ENCODE results near the gene FGG.
"Not testable (repeated sequence)": the region's sequence is repeated elsewhere in the genome, so short reads cannot be mapped to it uniquely, and the experiment has no call there.

The FGG gene

DNA sequence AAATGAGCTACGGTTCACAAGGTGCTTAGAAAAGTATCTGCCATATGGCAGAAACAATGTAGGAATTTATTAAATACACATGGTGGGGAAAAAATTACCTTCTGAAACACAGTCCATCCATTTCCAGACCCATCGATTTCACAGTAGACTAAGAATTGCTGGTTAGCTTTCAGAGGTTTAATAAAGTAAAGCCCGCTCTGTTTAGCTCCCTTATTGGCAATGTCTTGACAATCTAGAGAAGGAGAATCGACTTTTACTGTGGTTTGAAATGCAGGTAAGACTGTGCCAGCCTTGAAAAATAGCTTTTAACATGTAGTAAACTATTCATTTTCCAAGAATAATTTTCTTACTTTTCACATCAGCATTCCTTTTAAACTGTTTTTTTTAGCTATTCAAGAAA is 2.9 kb downstream of the FGG start:
- no peak for DNase-seq

DNA sequence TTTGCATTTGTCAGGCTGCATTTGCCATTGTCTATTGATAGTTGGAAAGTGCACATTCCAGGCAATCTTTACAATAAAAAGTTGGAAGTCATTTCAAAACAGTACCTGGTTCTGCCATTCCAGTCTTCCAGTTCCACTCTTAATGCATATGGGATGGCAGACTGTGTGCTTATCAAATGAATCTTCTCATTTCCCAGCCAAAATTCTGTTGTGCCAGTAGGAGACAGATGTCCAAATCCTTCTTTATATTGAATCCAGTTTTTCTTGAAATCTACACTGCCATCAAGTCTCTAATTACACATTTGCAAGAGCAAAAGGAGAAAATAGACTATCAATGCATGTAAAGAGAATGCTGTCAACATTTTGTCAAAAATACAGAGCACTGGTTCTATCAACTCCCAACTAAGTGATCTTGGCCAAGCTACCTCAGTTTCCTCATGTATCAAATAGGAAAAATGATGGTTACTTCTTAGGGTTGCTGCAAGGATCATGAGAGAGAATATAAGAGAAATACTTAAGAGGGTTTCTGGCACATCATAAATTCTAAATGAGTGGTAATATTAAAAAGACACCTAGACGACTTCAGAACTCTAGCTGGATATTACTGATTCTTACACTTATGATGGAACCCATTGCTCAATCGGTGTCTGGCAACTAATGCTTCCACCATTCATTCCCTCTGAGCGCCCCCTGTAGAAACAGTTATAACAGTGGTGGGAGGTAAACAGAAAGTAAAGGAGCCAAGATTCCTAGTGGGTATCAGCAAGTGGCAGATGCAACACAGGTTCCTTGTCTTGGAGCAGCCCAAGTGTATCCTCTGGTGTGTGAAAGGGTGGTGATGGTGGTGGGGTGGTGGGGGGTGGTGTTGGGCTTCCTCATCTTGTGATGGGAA is 3.8 kb downstream of the FGG start:
- no peak for DNase-seq

DNA sequence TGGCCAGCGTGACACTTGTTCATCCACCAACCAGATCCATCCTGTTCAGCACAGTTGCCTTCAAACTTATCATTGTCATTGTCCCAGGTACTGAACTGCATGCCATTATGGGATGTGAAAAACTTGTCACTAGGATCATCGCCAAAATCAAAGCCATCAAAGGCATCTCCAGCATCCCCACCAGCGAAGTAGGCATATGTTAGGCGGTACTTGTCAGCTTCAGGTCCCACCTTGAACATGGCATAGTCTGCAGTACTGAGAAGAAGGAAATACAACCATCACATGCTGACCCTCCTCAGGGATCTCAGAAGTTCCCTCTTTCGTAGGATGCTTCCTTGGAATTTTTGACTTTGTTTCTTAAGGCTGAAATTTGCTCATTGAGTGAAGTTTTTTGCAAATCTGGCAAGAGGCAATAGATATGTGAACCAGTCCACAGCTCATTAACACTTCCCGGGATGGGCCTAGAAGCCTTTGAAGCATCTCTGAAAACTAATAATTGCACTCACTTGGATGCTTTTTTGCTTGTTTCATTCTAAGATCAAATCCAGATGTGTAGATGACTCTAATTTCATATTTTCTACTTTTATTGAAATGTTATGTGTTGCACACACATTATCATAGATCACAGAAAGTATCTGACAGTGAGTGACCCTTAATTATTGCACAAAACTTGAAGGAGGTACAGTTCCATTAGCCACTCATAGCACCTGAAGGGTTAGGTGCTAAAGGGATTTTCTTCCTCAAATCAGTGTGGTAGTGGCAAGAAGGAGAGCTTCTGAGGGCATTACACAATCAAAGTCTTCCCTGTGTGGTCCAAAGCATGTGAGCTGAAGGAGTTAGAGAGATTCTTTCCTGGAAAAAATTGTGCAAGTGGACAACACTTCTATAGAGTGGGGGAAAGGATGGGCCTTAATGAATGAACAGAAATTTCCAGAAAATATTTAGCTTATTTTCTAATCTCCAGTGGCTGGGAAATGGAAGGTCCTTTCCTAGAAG is 5.4 kb downstream of the FGG start:
- no peak for DNase-seq

DNA sequence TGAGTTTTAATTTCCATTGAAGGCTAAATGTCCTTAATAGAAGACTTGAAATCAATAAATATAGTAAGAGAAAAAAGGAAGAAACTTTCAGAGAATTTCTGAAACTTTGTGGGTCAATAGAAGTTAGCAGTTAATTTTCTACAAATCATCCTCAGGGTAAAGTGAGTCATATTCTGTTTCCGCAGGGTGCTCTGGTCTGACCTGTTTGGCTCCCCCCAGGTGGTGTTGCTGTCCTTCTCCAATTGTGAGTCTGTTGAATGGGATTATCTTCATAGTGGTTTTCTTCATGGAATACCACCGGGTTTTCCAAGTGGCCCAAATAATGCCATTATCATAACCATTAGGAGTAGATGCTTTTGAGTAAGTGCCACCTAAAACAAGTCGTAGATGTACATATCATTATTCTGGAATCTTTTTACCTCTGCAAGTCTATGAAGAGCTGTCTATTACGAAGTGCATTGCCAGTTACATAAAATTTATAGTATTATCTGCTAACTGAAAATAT is 7.7 kb downstream of the FGG start:
- no peak for DNase-seq

DNA sequence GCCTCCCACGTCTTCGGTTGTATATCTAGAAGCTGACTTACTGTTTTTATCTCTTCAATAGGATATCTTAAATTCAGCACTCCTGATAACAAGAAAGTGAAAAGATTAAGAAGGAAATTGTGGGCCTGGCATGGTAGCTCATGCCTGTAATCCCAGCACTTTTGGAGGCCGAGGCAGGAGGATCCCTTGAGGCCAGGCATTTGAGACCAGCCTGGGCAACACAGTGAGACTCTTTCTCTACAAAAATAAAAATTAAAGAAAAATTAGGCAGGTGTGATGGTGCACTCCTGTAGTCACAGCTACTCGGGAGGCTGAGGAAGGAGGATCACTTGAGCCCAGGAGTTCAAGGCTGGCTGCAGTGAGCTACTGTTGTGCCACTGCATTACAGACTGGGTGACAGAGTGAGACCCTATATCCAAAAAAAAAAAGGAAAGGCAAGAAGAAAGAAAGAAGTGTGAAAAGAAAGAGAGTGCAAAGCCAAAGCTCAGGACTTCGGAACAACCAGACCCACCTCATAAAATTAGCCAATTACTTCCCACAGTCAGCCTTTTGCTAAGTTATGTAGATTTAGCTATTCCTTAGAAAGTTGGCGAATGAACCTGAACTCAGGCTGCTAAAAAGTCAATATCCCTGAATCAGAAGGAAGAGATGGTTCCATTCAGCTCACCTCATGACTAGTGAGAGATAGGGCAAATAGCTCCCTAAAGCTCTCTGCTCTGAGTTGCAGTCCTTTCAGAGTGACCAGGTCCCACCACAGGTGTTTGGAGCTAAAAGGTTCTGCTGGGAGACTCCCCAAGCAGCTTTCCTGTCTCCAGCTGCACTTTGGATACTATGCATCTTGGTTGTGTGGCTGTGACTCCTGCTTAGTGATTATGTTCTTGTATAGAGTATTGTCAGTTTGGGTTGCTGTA is 9.2 kb downstream of the FGG start:
- no peak for DNase-seq

DNA sequence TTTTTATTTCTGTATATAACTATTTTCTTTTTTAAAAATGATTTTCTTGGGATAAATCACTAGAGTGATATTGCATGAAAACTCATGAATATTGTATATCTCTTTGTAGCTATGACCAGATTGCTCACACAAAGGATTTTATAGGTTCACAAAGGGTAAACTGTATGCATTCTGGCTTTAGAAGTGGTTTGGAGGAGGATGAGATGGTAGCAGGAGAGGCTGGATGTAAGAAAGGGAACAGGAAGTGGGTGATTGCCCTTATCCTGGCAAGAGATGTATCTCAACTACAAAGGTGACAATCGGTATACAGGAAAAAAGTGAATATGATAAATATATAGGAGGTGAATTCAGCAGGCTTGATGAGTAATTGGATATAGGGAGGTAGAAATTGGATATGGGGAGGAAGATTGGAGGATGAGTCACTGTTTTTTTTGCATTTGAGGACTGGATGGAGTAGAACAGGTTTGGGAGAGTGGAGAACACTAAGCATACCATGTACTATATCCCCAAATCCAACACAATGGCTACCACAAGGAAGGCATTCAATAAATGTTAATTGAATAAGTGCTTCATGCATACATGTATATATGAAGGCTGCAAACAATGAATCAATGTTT is 9.9 kb downstream of the FGG start:
- DNase-seq = no peak

DNA sequence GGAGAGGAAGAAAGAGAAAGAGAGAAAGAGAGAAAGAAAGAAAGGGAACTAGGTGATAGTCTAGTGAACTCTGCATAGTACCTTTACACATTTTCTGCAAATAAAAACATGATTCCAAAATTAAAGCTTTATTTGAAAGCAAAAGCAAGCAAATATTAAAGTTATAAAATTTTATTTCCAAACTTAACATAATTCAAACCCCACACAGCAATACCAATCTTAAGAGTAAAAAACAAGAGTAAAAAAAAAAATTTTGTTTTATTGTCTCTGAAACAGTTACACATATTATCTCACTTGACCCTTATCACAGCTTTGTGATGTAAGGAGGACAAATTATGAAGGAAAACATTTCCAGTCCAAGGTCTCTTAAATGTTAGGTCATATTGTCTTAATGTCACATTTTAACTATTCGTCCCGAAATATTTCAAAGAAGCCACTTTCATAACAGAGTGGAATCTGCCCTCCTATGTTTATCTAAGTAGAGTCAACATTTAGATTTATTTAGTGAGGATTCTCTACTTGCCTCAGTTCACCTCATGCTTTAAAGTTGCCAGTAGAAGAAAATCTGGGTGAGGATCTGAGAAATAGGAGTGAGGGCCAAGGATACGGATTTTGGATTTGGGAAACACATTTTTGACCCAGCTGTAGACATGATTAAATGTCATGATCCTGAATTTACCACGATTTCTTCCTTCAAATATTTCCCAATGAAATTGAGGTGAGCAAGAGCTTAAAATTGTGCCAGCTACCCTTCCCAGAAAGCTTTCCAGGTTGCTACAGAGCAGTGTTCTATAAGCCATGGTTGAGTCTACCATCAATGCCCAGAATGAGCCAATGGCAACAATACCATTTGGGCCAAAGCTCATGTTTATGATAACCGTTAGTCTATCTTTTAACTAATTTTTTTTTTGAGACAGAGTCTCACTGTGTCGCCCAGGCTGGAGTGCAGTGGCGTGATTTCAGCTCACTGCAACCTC is 14.4 kb downstream of the FGG start:
- DNase-seq = no peak

DNA sequence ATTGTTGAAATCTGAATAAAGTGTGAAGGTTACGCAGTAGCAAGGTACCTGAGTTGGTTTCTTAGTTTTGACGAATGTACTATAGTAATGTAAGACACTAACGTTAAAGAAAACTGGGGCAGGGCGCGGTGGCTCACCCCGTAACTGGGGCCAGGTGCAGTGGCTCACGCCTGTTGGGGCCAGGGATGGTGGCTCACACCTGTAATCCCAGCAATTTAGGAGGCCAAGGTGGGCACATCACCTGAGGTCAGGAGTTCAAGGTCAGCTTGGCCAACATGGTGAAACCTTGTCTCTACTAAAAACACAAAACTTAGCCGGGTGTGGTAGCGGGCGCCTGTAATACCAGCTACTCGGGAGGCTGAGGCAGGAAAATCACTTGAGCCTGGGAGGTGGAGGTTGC is 15.2 kb downstream of the FGG start:
- not testable (repeated sequence) for DNase-seq

DNA sequence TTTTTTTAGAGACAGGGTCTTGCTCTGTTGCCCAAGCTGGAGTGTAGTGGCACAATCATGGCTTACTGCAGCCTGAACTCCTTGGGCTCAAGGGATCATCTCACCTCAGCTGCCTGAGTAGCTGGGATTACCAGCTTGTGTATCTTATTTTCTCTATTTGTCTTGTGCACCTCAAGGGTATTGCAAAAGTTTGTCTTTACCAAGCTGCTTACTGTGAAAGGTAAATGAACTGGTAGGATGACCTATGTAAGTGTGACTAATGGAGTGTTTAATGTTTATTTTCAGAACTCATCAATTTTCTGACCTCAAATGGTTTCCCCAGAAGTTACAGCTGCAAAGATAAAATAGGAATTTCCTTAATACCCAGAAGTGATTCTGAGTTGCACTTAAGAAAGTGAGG is 16.6 kb downstream of the FGG start:
- DNase-seq = no peak

DNA sequence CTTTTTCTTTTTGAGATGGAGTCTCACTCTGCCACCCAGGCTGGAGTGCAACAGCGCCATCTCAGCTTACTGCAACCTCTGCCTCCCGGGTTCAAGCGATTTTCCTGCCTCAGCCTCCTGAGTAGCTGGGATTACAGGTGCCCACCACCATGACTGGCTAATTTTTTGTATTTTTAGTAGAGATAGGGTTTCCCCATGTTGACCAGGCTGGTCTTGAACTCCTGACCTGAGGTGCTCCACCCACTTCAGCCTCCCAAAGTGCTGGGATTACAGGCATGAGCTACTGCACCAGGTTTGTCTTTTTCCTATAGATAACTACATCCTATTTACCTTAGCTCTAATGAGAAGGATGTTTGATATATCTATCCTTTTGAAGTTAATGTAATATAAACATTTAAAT is 18.1 kb downstream of the FGG start:
- DNase-seq = not testable (repeated sequence)

DNA sequence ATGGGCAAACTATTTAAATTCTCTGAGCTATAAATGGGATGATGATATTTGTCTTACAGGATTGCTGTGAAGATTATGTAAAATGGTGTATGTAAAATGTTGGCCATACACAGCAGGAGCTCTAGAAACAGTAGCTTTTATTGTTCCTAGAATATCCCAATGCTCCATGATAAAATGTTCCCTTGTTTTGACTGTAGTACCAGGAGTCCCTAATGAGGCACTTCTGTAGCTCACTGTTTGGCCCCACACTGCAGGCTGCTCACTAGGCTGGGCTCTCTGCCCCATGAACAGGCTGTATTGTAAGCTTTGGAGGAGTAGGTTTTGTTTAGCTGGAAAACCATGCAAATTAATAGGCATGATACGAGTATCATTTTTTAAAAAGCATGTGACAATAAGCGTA is 18.6 kb downstream of the FGG start:
- no peak for DNase-seq

DNA sequence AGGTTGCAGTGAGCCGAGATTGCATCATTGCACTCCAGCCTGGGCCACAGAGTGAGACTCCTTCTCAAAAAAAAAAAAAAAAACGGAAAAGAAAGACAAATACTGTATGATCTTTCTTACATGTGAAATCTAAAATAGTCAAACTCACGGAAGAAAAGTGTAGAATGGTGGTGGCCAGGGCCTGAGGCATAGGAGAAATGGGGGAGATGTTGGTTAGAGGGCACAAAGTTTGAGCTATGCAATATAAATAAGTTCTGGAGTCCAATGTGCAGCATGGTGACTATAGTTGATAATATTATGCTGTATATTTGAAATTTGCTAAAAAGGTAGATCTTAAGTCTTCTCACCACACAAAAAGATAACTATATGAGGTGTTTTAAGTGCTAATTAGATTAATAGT is 20.6 kb downstream of the FGG start:
- DNase-seq = no peak

DNA sequence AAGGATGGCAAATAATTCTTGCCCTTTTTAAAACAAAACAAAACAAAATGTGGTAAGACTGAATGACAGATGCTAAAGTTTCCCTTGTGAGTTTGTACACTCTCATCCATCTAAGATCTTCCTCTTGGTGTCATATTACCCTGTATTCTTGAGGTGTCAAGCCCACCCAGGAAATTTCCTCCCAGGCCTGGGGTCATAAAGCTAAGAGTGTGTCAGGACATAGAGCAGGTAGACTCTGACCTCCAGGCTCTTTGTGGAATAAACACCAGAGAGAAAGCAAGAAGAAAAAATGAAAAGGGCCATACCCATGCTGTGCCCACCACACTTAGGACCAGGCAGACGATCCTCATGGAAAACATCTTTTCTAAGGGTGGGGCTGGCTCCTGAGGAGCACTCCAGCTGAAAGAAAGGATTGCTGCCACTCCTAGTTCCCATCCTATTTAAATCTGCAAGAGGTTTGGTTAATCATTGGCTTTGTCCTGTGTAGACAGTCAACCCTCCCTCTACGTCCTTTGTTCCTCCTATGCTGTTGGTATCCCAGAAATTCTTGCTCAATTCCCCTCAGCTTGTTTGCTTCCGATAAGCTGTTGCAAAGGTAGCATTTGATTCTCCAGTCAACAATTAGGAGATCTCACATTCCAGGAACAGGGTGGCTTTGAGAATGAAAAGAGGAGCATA is 22.0 kb downstream of the FGG start, which contains the start of gene FGA:
TSS of gene FGA (minus strand) at position 414 of the 678 bp plus-strand sequence. CDS start at position 359, 55 bp downstream.
- DNase-seq = no peak

DNA sequence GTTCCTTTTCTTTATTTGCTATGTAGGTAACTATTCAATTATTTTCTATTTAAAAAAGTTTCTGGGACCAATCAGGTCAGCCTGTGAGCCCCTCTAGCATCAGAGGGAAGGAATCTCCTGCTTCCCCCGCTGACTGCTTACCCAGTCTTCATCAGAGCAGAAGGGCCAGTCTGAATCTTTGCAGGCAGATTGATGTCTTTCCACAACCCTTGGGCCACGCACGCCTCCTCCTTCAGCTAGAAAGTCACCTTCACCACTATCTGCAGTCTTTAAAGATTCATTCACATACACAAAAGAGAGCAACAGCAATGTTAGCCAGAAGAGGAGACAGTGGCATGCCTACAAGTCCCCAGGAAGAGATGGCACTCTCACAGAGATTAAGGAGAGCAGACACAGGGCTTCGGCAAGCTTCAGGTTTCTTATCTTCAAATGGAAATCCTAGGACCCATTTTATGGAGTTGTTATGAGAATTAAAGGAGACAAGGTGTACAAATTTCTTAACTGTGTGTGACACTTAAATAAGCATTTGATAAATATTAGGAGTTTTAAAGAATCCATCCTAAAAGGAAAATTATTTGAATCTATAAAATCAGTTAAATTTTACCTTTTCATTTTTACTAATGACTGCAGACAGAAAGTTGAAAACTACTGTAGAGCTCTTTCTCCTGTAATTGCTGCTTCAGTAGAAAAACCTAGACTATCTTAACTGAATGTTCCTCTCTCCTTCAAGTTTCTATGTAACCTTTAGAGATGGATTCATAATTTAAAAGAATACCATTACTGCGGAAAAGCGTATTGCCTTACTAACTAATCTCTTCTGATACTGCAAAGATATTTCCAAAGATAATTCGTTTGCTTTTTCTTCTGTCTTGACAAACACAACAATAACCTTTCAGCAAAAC is 22.9 kb downstream of the FGG start:
- no peak for DNase-seq

DNA sequence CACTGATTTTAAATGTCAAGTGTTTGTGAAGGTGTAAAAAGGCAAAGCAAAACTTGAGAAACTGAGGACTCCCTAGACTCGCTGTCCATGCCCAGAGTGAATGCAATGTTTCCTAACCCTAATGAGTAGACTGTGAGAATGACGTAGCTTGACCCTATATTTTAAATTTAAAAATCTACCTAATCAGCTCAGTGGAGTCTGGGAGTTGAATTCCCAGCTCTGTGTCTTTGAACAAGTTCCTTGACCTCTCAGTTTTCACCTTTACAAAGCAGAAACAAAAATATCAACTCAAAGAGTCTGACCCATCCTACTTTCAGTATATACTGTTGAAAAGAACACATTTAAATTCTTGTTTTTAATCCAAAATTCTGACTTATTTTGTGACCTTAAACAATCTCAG is 24.3 kb downstream of the FGG start:
- DNase-seq = no peak

DNA sequence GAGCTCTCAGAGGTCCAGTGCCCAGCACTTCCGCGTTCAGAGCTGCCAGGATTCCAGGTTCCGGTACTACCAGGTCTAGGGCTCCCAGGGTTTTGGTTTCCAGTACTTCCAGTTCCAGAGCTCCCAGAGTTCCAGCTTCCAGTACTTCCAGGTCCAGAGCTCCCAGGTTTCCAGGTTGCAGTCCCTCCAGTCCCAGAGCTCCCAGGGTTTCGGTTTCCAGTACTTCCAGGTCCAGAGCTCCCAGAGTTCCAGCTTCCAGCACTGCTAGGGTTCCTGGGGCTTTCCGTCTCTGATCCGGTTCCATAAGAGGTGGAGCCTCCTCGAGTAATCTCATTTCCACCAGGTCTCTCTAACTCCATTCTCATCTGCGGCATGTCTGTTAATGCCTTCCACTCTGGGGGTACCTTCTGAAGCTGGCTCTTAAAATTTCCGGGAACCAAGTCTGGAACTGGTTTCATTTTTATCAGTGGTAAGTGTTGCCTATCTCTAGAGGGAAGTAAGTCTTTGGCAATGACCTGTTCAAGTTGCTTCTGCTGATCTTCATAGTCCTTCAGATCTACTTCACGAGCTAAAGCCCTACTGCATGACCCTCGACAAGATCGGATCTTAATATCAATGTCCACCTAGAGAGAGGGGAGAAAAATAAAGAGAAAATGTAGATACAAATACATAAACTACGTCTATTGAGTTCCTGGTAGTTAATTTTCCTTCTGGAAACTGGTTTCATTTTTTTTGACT is 26.0 kb downstream of the FGG start:
- DNase-seq = no peak

DNA sequence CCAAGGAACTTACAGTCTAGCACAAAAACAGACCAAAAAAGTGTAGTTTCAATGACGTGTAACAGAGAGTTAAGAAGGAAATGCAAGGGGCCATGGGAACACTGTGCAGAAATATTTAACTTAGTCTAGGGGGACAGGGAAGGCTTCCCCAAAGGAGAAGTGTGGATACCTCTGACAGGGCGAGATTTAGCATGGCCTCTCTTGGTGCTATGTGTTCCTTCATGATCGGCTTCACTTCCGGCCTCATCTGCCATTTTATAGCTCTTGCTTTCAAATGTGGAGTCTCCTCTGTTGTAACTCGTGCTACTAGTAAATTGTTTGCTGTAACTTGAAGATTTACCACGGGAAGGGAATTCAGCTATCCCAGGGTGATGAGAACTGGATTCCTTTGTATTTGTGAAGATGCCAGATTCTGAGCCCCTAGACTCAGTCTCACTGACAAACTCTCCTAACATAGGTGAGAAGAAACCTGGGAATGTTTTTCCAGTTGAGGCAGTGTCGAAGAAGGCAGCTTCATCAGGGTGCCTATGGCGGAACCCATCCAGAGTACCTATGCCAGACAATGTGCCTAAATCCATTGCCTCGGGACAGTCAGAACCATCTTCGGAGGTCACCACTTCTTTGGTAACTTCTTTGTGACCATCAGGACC is 27.0 kb downstream of the FGG start:
- DNase-seq = no peak

DNA sequence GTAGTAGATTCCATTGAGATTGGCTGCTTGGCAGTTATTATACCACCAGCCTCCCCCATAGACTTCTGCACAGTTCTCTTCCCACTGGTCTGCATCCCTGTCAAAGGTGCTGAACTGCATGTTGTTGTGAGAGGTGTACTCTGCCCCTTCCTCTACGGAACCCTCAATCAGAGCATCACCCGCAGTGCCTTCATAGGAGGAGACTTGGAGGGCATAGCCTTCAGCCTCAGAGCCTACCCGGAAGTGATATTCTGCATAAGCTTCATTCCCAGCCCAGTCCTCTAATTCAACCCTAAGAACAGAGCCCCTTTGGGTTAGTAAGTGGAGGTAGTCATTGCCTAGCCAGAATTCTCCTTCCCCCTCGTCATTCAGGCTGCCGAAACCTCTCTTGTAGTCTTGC is 28.2 kb downstream of the FGG start:
- no peak for DNase-seq

All from CD4-positive, alpha-beta T cell treated with Interleukin-10 for 1 hour (primary cell).